Astrocyte (in vitro differentiated cells and primary cell): Measurements from ENCODE around the gene SPATA20. TPM values are rescaled to one million over a fixed set of nuclear protein-coding genes. Genes with fewer than 3 reads are reported as not detected.

ENCODE experiments used
- DNase-seq: peaks from one replicate; pipeline ENCODE4 v3.0.0-alpha.2; 2010; ENCODE audit warnings: low read depth
- FAIRE-seq: peaks from 2 replicates; lab custom pipeline; 2011; peaks lifted over from hg19 to GRCh38; lab: Jason Lieb, UNC
- H2AFZ ChIP-seq: 2 replicates; pipeline ENCODE4 v1.6.0; 2012; ENCODE audit warnings: low read depth, low read length, inconsistent platforms
- H3K27ac ChIP-seq: 2 replicates; pipeline ENCODE4 v1.5.1; 2011; ENCODE audit warnings: low read depth, low read length, inconsistent platforms
- H3K27me3 ChIP-seq: 2 replicates; pipeline ENCODE4 v1.6.0; 2011; ENCODE audit warnings: low read length, inconsistent platforms; ENCODE audit not compliant: insufficient read depth
- H3K36me3 ChIP-seq: 2 replicates; pipeline ENCODE4 v1.5.1; 2011; ENCODE audit warnings: low read length, inconsistent platforms; ENCODE audit not compliant: insufficient read depth
- H3K4me1 ChIP-seq: 2 replicates; pipeline ENCODE4 v1.5.1; 2011; ENCODE audit warnings: low read length, inconsistent platforms; ENCODE audit not compliant: insufficient read depth
- H3K4me2 ChIP-seq: 2 replicates; pipeline ENCODE4 v1.6.0; 2012; ENCODE audit warnings: low read length, inconsistent platforms
- H3K4me3 ChIP-seq: 2 replicates; pipeline ENCODE4 v1.5.1; 2011; ENCODE audit warnings: low read depth, mild to moderate bottlenecking, low read length, inconsistent platforms; ENCODE audit not compliant: insufficient read depth
- H3K79me2 ChIP-seq: 2 replicates; pipeline ENCODE4 v1.6.0; 2012; ENCODE audit warnings: mild to moderate bottlenecking, low read length, inconsistent platforms; ENCODE audit not compliant: insufficient read depth
- H3K9ac ChIP-seq: 2 replicates; pipeline ENCODE4 v1.6.0; 2012; ENCODE audit warnings: mild to moderate bottlenecking, low read length, inconsistent platforms
- H3K9me3 ChIP-seq: 2 replicates; pipeline ENCODE4 v1.5.1; 2012; ENCODE audit warnings: low read depth, mild to moderate bottlenecking, low read length, inconsistent platforms; ENCODE audit not compliant: insufficient read depth
- H4K20me1 ChIP-seq: 2 replicates; pipeline ENCODE4 v1.6.0; 2012; ENCODE audit warnings: low read length, inconsistent platforms; ENCODE audit not compliant: insufficient read depth
- H3K27ac Mint-ChIP-seq: one replicate; pipeline ENCODE4 v1.8.0; 2021; ENCODE audit warnings: mild to moderate bottlenecking, mixed read lengths; ENCODE audit not compliant: unreplicated experiment
- H3K27me3 Mint-ChIP-seq: one replicate; pipeline ENCODE4 v1.8.0; 2021; ENCODE audit warnings: low read depth, mixed read lengths; ENCODE audit not compliant: unreplicated experiment
- H3K36me3 Mint-ChIP-seq: one replicate; pipeline ENCODE4 v1.8.0; 2021; ENCODE audit warnings: low read depth, mixed read lengths; ENCODE audit not compliant: unreplicated experiment
- H3K4me1 Mint-ChIP-seq: one replicate; pipeline ENCODE4 v1.8.0; 2021; ENCODE audit warnings: low read depth, mixed read lengths; ENCODE audit not compliant: unreplicated experiment
- H3K4me3 Mint-ChIP-seq: one replicate; pipeline ENCODE4 v1.8.0; 2021; ENCODE audit warnings: mild to moderate bottlenecking, moderate library complexity, mixed read lengths; ENCODE audit not compliant: unreplicated experiment
- H3K9me3 Mint-ChIP-seq: one replicate; pipeline ENCODE4 v1.8.0; 2021; ENCODE audit warnings: mild to moderate bottlenecking, mixed read lengths; ENCODE audit not compliant: unreplicated experiment
- EZH2 ChIP-seq: IDR thresholded peaks from 2 replicates; pipeline ENCODE4 v1.6.1; 2012; ENCODE audit warnings: mild to moderate bottlenecking, low read length, inconsistent platforms; ENCODE audit not compliant: insufficient read depth
- total RNA-seq: library from RNA; stranded (reverse); gene quantifications from 2 replicates; pipeline ENCODE4 v1.2.1, GENCODE V29; 2021
- TF ChIP-seq, protein P1 (sequence below): IDR thresholded peaks from 2 replicates; pipeline ENCODE4 v1.5.1; 2011; ENCODE audit warnings: low read depth, mild to moderate bottlenecking, inconsistent platforms, low read length, moderate library complexity; ENCODE audit not compliant: insufficient read depth

The SPATA20 gene
- total RNA-seq, 1 donor from 2014 or later: 32.0 TPM

DNA sequence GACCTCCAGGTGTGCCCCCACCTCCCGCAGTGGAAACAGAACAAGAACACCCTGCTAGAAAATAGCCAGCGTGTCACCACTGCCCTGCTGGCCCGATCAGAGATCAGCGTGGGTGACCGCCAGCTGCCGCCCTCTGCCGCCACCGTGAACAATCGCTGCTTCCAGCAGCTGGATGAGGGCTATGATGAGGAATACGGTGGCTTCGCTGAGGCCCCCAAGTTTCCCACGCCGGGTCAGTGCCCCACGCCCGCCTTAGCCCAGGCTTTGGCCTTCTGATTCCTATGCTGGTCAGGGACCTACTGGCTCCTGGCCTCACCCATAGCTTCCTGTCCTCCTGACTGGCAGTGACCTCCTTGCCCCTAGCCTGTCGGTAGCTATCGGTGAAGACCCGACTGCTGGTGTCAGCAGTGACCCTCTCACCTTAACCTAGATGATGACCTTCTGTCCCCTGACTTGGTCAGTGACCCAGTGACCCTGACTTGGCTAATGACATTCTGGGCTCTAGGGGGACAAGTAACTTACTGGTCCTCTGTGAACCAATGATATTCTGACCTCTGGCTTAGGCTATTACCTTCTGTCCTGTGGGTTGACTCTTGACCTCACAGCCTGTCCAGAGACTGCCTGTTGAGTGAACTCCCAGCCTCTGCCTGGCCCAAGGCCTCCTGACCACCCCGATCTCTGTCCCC, 2.4 kb downstream of the SPATA20 start:
- Histone ChIP-seq H3K27me3 (no peaks in the 10 kb centered on the region), H3K79me2 (peaks cover 4% of the 10 kb centered on the region), H3K4me3 (no peak overlapping the region), H3K9ac (no peak overlapping the region), H2AFZ (no peak overlapping the region), H3K4me1 (peaks cover 9% of the 10 kb centered on the region), H3K27ac (no peak overlapping the region), H3K36me3 (no peaks in the 10 kb centered on the region), H3K4me2 (no peak overlapping the region), H3K9me3 (no peaks in the 10 kb centered on the region), H4K20me1 (peaks cover 9% of the 10 kb centered on the region)
- H3K27ac Mint-ChIP-seq: no peak overlapping the region
- peaks cover 28% of the 10 kb centered on the region for H3K27me3 Mint-ChIP-seq
- no peaks in the 10 kb centered on the region for H3K4me1 Mint-ChIP-seq
- peaks cover 7% of the 10 kb centered on the region for H3K36me3 Mint-ChIP-seq
- DNase-seq: no peak
- no peak for FAIRE-seq
- TF ChIP-seq, protein P1, sequence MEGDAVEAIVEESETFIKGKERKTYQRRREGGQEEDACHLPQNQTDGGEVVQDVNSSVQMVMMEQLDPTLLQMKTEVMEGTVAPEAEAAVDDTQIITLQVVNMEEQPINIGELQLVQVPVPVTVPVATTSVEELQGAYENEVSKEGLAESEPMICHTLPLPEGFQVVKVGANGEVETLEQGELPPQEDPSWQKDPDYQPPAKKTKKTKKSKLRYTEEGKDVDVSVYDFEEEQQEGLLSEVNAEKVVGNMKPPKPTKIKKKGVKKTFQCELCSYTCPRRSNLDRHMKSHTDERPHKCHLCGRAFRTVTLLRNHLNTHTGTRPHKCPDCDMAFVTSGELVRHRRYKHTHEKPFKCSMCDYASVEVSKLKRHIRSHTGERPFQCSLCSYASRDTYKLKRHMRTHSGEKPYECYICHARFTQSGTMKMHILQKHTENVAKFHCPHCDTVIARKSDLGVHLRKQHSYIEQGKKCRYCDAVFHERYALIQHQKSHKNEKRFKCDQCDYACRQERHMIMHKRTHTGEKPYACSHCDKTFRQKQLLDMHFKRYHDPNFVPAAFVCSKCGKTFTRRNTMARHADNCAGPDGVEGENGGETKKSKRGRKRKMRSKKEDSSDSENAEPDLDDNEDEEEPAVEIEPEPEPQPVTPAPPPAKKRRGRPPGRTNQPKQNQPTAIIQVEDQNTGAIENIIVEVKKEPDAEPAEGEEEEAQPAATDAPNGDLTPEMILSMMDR: no peak
- TF ChIP-seq EZH2: no peak
- H3K9me3 Mint-ChIP-seq: peaks cover 5% of the 10 kb centered on the region
- no peak overlapping the region for H3K4me3 Mint-ChIP-seq

DNA sequence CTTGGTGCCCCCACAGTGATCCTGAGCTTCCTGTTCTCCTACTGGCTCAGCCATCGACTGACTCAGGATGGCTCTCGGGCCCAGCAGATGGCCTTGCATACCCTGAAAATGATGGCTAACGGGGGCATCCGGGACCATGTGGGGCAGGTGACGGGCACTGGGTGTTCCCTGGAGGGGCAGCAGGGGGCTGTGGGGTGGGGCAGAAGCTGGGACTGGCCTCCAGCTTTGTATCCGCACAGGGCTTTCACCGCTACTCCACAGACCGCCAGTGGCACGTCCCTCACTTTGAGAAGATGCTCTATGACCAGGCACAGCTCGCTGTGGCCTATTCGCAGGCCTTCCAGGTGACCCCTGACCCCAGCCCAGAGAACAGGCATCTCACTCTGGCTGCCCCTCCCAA, 3.0 kb downstream of the SPATA20 start:
- H3K4me1 ChIP-seq: peaks cover 9% of the 10 kb centered on the region
- no peak overlapping the region for H3K4me3 Mint-ChIP-seq
- H3K9me3 Mint-ChIP-seq: peaks cover 1% of the 10 kb centered on the region
- H3K27ac ChIP-seq: no peak overlapping the region
- H2AFZ ChIP-seq: no peak overlapping the region
- DNase-seq: no peak
- no peaks in the 10 kb centered on the region for H3K4me1 Mint-ChIP-seq
- H3K36me3 ChIP-seq: no peaks in the 10 kb centered on the region
- H3K27me3 ChIP-seq: no peaks in the 10 kb centered on the region
- H3K9ac ChIP-seq: no peak overlapping the region
- no peak overlapping the region for H3K27ac Mint-ChIP-seq
- H4K20me1 ChIP-seq: peaks cover 14% of the 10 kb centered on the region
- H3K27me3 Mint-ChIP-seq: peaks cover 28% of the 10 kb centered on the region
- FAIRE-seq: no peak
- peaks cover 10% of the 10 kb centered on the region for H3K36me3 Mint-ChIP-seq
- H3K4me2 ChIP-seq: no peak overlapping the region
- H3K9me3 ChIP-seq: no peaks in the 10 kb centered on the region
- H3K79me2 ChIP-seq: peaks cover 4% of the 10 kb centered on the region
- no peak for TF ChIP-seq EZH2
- TF ChIP-seq, protein P1: no peak
- H3K4me3 ChIP-seq: no peak overlapping the region

DNA sequence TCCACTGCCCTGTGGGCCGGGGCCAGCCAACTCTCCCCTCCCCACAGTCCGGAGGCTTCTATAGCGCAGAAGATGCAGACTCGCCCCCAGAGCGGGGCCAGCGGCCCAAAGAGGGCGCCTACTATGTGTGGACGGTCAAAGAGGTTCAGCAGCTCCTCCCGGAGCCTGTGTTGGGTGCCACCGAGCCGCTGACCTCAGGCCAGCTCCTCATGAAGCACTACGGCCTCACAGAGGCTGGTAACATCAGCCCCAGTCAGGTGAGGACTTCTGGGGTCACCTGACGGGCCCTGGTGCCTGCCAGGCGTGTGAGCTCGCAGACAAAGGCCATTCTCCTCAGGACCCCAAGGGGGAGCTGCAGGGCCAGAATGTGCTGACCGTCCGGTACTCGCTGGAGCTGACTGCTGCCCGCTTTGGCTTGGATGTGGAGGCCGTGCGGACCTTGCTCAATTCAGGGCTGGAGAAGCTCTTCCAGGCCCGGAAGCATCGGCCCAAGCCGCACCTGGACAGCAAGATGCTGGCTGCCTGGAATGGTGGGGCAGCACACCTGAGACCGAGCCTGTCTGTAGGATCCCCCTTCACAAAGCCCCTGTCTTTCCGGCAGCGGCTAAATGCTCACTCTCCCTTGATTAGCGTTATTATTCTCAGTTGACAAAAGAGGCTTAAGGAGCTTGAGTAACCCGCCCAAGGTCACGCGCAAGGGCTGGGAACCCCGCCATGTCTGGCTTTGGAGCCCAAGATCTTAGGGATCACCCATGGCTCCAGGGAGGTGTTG, 3.9 kb downstream of the SPATA20 start:
- Mint-ChIP-seq H3K4me3 (no peak overlapping the region), H3K27me3 (peaks cover 28% of the 10 kb centered on the region)
- H3K9ac ChIP-seq: no peak overlapping the region

More for the DNA sequence above, 3.9 kb downstream of the SPATA20 start:
- DNase-seq (peak; percentile 60), FAIRE-seq (peak; percentile 50)
- H3K9me3 ChIP-seq: no peaks in the 10 kb centered on the region
- H3K4me3 ChIP-seq: no peak overlapping the region
- peaks cover 15% of the 10 kb centered on the region for H4K20me1 ChIP-seq
- TF ChIP-seq EZH2: no peak
- TF ChIP-seq, protein P1: peak; percentile 79
- H3K27ac ChIP-seq: no peak overlapping the region
- H3K4me2 ChIP-seq: no peak overlapping the region
- no peaks in the 10 kb centered on the region for H3K27me3 ChIP-seq
- peaks cover 1% of the 10 kb centered on the region for H3K9me3 Mint-ChIP-seq
- no peak overlapping the region for H3K27ac Mint-ChIP-seq
- no peak overlapping the region for H2AFZ ChIP-seq
- H3K36me3 ChIP-seq: no peaks in the 10 kb centered on the region
- peaks cover 9% of the 10 kb centered on the region for H3K4me1 ChIP-seq
- H3K36me3 Mint-ChIP-seq: peaks cover 17% of the 10 kb centered on the region
- no peaks in the 10 kb centered on the region for H3K4me1 Mint-ChIP-seq
- H3K79me2 ChIP-seq: peaks cover 4% of the 10 kb centered on the region
